Neural cell (in vitro differentiated cells): ENCODE data around the gene BHLHA15. TPM values are rescaled to one million over a fixed set of nuclear protein-coding genes. Genes with fewer than 3 reads are reported as not detected.

Experiments
- H2AFZ ChIP-seq: fragments of 200-600, 300-800 bp; sonication (generic), shearing (Covaris generic); 2 replicates; pipeline ENCODE4 v1.6.0; 2014; ENCODE audit warnings: low read depth, mild to moderate bottlenecking, antibody characterized with exemption, low read length, moderate library complexity
- H3F3A ChIP-seq: fragments of 200-600 bp; shearing (Covaris generic); 2 replicates; pipeline ENCODE4 v1.6.1; 2016; ENCODE audit warnings: mild to moderate bottlenecking, moderate library complexity, mixed read lengths, antibody characterized with exemption, low read length; ENCODE audit not compliant: insufficient read depth, poor library complexity, severe bottlenecking
- H3K27ac ChIP-seq: fragments of 200-600, 300-800 bp; sonication (generic), shearing (Covaris generic); 2 replicates; pipeline ENCODE4 v1.5.1; 2014; ENCODE audit warnings: mild to moderate bottlenecking, low read length, moderate library complexity
- H3K27me3 ChIP-seq: fragments of 300-800, 200-600 bp; sonication (generic), shearing (Covaris generic); 2 replicates; pipeline ENCODE4 v1.6.0; 2014; ENCODE audit warnings: mild to moderate bottlenecking, low read depth, low read length, moderate library complexity; ENCODE audit not compliant: insufficient read depth
- H3K36me3 ChIP-seq: fragments of 300-800, 200-600 bp; sonication (generic), shearing (Covaris generic); 2 replicates; pipeline ENCODE4 v1.5.1; 2014; ENCODE audit warnings: mild to moderate bottlenecking, antibody characterized with exemption, low read length, moderate library complexity; ENCODE audit not compliant: insufficient read depth
- H3K4me2 ChIP-seq: fragments of 300-800, 200-600 bp; sonication (generic), shearing (Covaris generic); 2 replicates; pipeline ENCODE4 v1.6.0; 2014; ENCODE audit warnings: mild to moderate bottlenecking, low read length
- H3K4me3 ChIP-seq: fragments of 300-800, 200-600 bp; sonication (generic), shearing (Covaris generic); 2 replicates; pipeline ENCODE4 v1.5.1; 2014; ENCODE audit warnings: mild to moderate bottlenecking, low read length, moderate library complexity
- H3K79me2 ChIP-seq: fragments of 200-600 bp; shearing (Covaris generic); replicated peaks from 2 replicates; pipeline ENCODE4 v1.6.0; 2014; ENCODE audit warnings: mild to moderate bottlenecking, low read length, moderate library complexity; ENCODE audit not compliant: insufficient read depth
- H3K9ac ChIP-seq: fragments of 300-800, 200-600 bp; sonication (generic), shearing (Covaris generic); 2 replicates; pipeline ENCODE4 v1.6.1; 2016; ENCODE audit warnings: mild to moderate bottlenecking, low read length, mixed read lengths
- H3K9me2 ChIP-seq: fragments of 200-600 bp; shearing (Covaris generic); 2 replicates; pipeline ENCODE4 v1.6.1; 2016; ENCODE audit warnings: mild to moderate bottlenecking, low read length, mixed read lengths; ENCODE audit not compliant: insufficient read depth
- H3K9me3 ChIP-seq: fragments of 200-600, 300-800 bp; sonication (generic), shearing (Covaris generic); 2 replicates; pipeline ENCODE4 v1.6.1; 2016; ENCODE audit warnings: mild to moderate bottlenecking, mixed run types, low read length, moderate library complexity, mixed read lengths
- H4K20me1 ChIP-seq: fragments of 200-600 bp; shearing (Covaris generic); 2 replicates; pipeline ENCODE4 v1.6.1; 2016; ENCODE audit warnings: mild to moderate bottlenecking, mixed run types; ENCODE audit not compliant: insufficient read depth
- CTCF ChIP-seq: fragments of 450-650 bp; IDR thresholded peaks from 2 replicates; pipeline ENCODE4 v1.5.1; 2014; ENCODE audit warnings: antibody characterized with exemption, mild to moderate bottlenecking, moderate library complexity; ENCODE audit not compliant: poor library complexity, severe bottlenecking
- EP300 ChIP-seq: fragments of 450-650 bp; conservative IDR thresholded peaks from 2 replicates; pipeline ENCODE4 v1.6.1; 2014; ENCODE audit warnings: antibody characterized with exemption, mild to moderate bottlenecking, moderate library complexity; ENCODE audit not compliant: poor library complexity, severe bottlenecking
- EZH2 ChIP-seq: fragments of 200-600, 300-800 bp; shearing (Covaris generic), sonication (generic); IDR thresholded peaks from 2 replicates; pipeline ENCODE4 v1.6.1; 2014; ENCODE audit warnings: antibody characterized with exemption, low read length, borderline replicate concordance, mild to moderate bottlenecking; ENCODE audit not compliant: insufficient read depth, poor library complexity, severe bottlenecking
- MXI1 ChIP-seq: fragments of 450-650 bp; conservative IDR thresholded peaks from 2 replicates; pipeline ENCODE4 v1.6.1; 2014; ENCODE audit warnings: antibody characterized with exemption, mild to moderate bottlenecking; ENCODE audit not compliant: poor library complexity, severe bottlenecking
- POLR2AphosphoS5 ChIP-seq: IDR thresholded peaks from 2 replicates; pipeline ENCODE4 v1.6.1; 2012
- RAD21 ChIP-seq: fragments of 450-650 bp; conservative IDR thresholded peaks from 2 replicates; pipeline ENCODE4 v1.6.1; 2014; ENCODE audit warnings: antibody characterized with exemption, mild to moderate bottlenecking, moderate library complexity
- REST ChIP-seq: IDR thresholded peaks from 2 replicates; pipeline ENCODE4 v1.6.1; 2012; ENCODE audit warnings: borderline replicate concordance
- SMC3 ChIP-seq: fragments of 450-650 bp; conservative IDR thresholded peaks from 2 replicates; pipeline ENCODE4 v1.6.1; 2014; ENCODE audit warnings: antibody characterized with exemption, mild to moderate bottlenecking, moderate library complexity; ENCODE audit not compliant: poor library complexity
- TAF1 ChIP-seq: IDR thresholded peaks from 2 replicates; pipeline ENCODE4 v1.6.1; 2012; ENCODE audit warnings: low read depth
- polyA plus RNA-seq: library from polyadenylated mRNA; depleted of rRNA; stranded (reverse); fragments of >200 nt; gene quantifications from 2 replicates; pipeline ENCODE4 v1.2.3, GENCODE V29; 2014

Gene BHLHA15
- polyA plus RNA-seq, 1 donor from 2014 or later: not detected

GRCh38 chr7:98168181-98168903 lies 42.9 kb upstream of the BHLHA15 start:
- H3K79me2 ChIP-seq: peaks cover 5% of the 10 kb centered on the region
- H3K27ac ChIP-seq: no peak overlapping the region
- no peak overlapping the region for H3K9ac ChIP-seq
- H3K27me3 ChIP-seq: no peaks in the 10 kb centered on the region
- no peaks in the 10 kb centered on the region for H3K9me2 ChIP-seq
- H2AFZ ChIP-seq: no peak overlapping the region
- H3F3A ChIP-seq: no peaks in the 10 kb centered on the region
- no peaks in the 10 kb centered on the region for H3K9me3 ChIP-seq
- H3K36me3 ChIP-seq: no peaks in the 10 kb centered on the region
- no peaks in the 10 kb centered on the region for H4K20me1 ChIP-seq
- TF ChIP-seq REST (no peak), RAD21 (peak; percentile 90), EZH2 (no peak), TAF1 (no peak), MXI1 (no peak), EP300 (no peak), SMC3 (peak; percentile 84), CTCF (peak; percentile 90), POLR2AphosphoS5 (no peak)
- H3K4me3 ChIP-seq: no peak overlapping the region
- no peak overlapping the region for H3K4me2 ChIP-seq

- H3K79me2 ChIP-seq: peaks cover 5% of the 10 kb centered on the region
- H2AFZ ChIP-seq: no peak overlapping the region
- H4K20me1 ChIP-seq: no peaks in the 10 kb centered on the region
- H3K9me2 ChIP-seq: no peaks in the 10 kb centered on the region
- H3K4me2 ChIP-seq: no peak overlapping the region
- no peak overlapping the region for H3K4me3 ChIP-seq
- TF ChIP-seq REST (no peak), SMC3 (no peak), POLR2AphosphoS5 (no peak), MXI1 (no peak), CTCF (no peak), EZH2 (no peak), TAF1 (no peak), RAD21 (no peak), EP300 (no peak)
- H3K36me3 ChIP-seq: no peaks in the 10 kb centered on the region
- no peaks in the 10 kb centered on the region for H3K27me3 ChIP-seq
- no peaks in the 10 kb centered on the region for H3F3A ChIP-seq
- H3K9me3 ChIP-seq: no peaks in the 10 kb centered on the region
- no peak overlapping the region for H3K27ac ChIP-seq
- H3K9ac ChIP-seq: no peak overlapping the region
Observed at GRCh38 chr7:98168904-98169621, 42.2 kb upstream of the BHLHA15 start.
